Measurements from ENCODE around the gene LCTL.

Gene LCTL

DNA sequence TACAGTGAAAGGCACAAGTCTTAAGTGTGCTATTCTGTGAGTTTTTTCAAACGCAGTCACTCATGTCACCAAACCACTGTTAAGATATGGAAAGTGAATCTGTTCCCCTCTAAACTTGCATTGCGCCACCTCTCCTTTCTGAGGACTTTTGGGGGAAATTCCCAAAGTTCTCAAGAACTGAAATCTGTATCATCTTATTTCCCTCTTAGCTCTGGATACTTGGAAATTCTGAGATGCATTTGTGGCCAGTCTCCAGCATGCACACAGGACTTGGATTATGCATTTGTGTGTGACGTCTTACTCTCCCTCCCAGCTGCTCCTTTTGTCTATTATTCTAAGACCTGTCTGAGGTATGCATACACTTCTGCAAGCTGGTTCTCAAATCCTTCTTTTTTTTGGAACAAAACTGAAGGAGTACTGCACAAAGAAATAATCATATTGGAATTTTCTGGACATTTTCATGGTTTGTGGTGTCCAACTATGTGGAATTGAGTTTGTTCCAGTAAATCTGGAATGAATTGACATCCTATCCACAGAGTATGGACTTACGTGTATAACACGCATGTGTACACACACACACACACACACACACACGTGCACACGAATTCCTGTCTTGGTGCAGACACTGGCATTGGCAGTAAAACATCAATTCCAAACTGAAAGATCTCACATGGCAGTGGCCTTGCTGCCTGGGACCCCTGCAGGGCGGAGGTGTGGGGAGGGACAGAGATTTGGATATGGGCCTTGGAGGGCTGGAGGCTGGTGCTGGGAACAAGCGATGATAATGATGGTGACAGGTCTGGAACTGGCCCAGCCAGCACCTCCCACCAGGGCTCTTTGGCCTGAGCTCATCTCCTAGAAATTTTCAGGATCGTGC is 8.2 kb upstream of the LCTL start:
- DNase-seq (ENCODE audit: low read depth): peak; percentile 83
- no peak for TF ChIP-seq CTCF (conservative IDR thresholded peaks at IDR 0.05; ENCODE audit: control insufficient read depth, insufficient read depth, low read depth, low read length)
- no peak overlapping the region for H3K4me3 ChIP-seq (ENCODE audit: control insufficient read depth, low read depth, low read length)

GRCh38 chr15:66573348-66573718 is 7.5 kb upstream of the LCTL start:
- DNase-seq (ENCODE audit: low read depth): no peak
- H3K4me3 ChIP-seq (ENCODE audit: control insufficient read depth, low read depth, low read length): no peak overlapping the region
- no peak for TF ChIP-seq CTCF (conservative IDR thresholded peaks at IDR 0.05; ENCODE audit: control insufficient read depth, insufficient read depth, low read depth, low read length)

DNA sequence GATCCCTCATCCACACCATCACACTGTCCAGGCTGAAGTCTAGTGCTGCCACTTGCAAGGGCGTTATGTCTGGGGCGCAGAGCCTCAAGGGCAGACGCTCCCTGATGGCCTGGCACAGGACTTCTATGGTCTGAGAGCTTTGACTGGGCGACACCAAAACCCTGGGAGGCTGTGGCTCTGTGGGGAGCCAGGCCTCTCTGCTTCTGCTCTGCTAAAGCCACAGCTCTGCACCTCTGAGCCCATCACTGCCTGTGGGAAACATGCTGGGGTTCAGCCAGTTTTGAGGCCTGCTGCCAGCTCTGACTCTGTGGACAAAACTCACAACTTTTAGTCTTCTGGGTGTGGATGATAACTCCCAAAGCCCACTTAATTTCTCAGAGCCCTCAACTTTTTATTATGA is 6.3 kb upstream of the LCTL start:
- TF ChIP-seq CTCF (conservative IDR thresholded peaks at IDR 0.05; ENCODE audit: control insufficient read depth, insufficient read depth, low read depth, low read length): no peak
- H3K4me3 ChIP-seq (ENCODE audit: control insufficient read depth, low read depth, low read length): no peak overlapping the region
- no peak for DNase-seq (ENCODE audit: low read depth)

DNA sequence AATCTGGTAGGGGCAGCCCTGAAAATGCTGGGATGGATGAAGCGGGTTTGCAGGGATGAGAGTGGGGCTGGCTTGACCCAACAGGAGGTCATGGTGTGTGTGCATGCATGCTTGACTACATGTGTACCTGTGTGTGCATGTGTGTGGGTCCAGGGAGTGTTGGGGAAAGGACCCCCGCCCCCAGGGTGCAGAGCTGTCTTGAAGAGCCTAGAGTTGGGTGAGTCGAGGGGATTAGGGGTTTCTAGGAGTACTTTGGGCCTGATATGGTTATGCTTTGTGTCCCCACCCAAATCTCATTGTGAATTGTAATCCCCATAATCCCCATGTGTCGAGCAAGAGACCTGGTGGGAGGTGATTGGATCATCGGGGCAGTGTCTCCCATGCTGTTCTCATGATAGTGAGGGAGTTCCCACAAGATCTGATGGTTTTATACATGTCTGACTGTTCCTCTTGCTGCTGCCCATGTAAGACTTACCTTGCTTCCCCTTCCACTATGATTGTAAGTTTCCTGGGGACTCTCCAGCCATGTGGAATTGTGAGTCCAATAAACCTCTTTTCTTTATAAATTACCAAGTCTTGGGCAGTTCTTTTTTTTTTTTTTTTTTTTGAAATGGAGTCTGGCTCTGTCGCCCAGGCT is 5.2 kb upstream of the LCTL start:
- no peak overlapping the region for H3K4me3 ChIP-seq (ENCODE audit: control insufficient read depth, low read depth, low read length)
- no peak for DNase-seq (ENCODE audit: low read depth)
- no peak for TF ChIP-seq CTCF (conservative IDR thresholded peaks at IDR 0.05; ENCODE audit: control insufficient read depth, insufficient read depth, low read depth, low read length)

DNA sequence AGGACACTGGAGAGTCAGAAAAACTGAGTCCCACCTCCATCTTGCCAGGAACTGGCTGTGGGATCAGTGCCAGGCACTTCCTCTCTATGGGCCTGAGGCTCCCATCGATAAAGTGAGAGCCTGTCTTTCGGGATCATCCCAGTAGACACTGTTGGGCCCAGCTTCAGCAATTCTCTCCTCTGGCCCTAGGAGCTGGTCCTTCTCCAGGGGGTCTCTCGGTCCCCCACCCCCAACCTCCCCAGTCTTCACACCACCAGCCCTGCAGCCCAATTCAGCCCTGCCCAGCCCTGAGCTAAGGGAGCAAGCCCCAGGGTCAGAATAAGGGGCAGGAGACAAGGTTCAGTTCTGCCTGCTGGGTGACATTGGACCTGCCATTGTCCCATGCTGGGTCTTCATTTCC is 4.5 kb upstream of the LCTL start:
- TF ChIP-seq CTCF (conservative IDR thresholded peaks at IDR 0.05; ENCODE audit: control insufficient read depth, insufficient read depth, low read depth, low read length): no peak
- no peak for DNase-seq (ENCODE audit: low read depth)

GRCh38 chr15:66569461-66570137 is 3.8 kb upstream of the LCTL start:
- TF ChIP-seq CTCF (conservative IDR thresholded peaks at IDR 0.05; ENCODE audit: control insufficient read depth, insufficient read depth, low read depth, low read length): no peak
- no peak overlapping the region for H3K4me3 ChIP-seq (ENCODE audit: control insufficient read depth, low read depth, low read length)
- no peak for DNase-seq (ENCODE audit: low read depth)

More for the DNA sequence above, 4.5 kb upstream of the LCTL start:
- no peak overlapping the region for H3K4me3 ChIP-seq (ENCODE audit: control insufficient read depth, low read depth, low read length)

Measured in fibroblast of mammary gland (primary cell).